ENCODE measurements around the gene CPSF4.

The CPSF4 gene

DNA sequence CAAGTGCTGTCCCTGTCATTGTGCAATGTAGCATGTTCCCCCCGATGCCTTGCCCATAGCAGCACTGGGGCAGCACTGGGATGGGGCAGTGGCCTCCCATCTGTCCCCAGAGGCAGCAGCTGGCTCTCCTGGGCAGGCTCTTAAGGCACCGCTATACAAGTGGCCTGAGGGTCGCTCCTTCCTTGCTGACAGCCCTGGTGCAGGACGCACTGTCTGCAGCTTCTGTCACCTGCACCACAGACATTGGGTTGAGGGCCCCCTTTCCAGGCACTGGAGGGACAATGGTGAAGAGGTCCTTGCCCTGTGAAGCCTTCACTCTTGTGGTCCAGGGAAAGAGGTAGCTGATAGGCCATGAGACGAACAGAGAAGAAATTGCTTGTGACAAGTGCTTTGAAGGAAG lies 10.6 kb downstream of the CPSF4 start:
- no peak for DNase-seq

DNA sequence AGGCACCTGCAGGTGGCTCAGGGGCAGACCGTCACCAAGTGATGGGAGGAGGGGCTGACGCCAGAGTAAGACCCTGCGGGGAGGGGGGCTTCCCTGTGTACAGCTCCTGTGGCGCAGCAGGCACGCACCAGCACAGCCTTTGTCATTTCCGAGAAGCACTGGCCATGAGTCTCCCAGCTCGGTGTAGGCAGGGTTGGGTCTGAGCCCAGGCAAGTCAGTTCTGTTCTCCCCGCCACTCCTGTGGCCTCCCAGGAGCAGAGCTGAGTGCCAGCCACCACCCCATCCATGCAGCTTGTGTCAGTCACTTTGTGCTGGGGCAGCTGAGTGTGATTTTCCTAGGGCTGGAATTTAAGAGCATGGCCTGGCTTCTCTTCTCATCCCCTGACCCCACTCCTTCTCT lies 13.2 kb downstream of the CPSF4 start:
- DNase-seq, result no peak

DNA sequence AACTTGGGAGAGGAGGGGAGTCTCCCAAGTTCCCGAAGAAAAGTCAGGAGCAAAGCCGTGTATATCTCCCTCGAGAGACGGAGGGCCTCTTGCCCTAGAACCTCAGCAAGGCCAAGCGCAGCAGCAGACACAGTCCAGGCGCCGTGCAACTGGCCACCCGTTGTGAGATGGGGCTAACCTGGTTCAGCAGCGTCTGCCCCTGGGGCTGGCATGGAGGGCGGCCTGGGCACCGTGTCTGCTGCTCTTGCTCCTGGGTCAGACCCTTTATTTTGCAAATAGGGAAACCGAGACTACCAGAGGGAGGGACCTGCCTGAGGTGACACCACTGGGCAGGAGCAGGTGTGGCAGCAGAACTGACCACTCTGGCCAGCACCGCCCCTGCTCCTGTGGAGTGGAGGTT lies 13.8 kb downstream of the CPSF4 start:
- no peak for DNase-seq

DNA sequence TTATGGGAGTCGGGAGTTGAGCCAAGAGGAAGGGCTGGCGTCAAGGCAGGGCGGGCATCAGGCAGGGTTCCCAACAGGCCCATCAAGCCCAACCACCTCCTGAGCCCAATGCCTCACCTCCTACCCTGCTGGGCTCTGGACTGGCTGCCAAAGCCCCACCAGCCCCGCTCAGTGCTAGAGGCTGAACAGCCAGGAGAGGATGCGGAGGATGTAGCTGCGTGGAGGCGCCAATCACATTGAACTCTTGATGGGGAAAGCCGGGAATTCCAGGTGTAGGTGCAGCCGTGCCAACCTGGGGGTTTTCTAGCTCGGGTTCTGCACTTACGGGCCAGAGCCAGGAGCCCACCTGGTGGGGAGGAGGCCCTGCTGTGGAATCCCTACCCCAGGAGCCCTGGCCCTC lies 14.4 kb downstream of the CPSF4 start:
- no peak for DNase-seq

DNA sequence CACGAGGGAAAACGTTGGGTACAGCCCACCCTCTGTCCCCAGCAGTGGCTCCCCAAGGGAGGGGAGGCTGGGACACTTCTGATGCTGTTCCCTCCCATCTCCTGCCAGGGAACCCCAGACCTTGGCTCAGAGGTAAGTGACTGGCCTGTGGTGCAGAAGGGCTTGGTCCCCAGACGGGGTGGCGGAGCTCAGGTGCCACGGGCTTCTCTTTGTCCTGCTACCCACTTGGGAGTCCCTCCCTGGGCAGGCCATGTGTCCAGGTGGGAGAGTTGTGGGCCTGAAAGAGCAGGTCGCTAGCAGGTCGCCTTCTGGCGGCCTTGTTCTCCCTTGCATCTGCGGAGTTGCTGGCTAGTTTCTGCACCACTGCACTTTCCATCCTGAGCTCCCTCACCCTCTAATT lies 17.1 kb downstream of the CPSF4 start:
- no peak for DNase-seq

DNA sequence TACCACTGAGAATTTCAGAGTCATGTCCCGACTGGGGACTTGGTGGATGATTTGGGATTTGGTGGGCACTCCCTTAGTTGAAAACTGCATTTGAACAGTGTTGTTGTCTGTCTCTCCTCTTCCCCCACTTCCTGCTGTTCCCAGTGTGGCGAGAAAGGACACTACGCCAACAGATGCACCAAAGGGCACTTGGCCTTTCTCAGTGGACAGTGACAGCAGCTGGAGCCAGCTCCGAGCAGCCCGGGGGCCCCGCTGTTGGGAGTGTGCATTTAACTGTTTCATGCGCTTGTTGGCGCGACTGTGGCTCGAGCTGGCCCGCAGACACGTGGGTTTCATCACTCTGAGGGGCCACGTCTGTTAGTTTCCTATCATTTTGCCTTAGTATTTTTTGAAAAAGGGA lies 17.5 kb downstream of the CPSF4 start:
- DNase-seq, result no peak

DNA sequence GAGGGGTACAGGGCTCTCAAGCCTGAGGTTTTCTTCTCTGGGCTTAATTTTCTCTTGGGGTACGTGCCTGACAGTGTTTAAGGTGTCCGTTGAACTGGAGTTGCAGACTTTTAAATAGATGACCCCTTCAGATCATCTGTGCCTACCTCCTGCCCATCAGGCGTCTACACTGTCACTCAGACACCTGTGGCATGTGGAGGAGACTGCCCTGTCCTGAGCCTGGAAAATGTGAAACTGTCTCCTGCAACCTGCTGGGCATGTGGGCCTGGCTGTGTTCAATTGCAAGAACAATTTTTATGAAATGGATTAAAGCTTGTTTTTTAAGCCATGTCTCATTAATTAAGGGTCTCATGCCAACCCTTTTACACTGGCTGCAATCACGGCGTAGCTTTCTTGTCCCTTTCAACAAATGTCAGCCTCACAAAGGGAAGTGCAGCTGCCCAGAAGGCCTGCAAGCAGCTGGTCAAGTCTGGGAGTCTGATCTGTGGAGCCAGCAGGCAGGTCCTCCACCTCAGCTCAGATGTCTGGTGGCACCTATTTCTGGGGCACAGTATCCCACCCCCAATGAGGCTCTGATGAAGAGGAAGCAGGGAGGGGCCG lies 18.4 kb downstream of the CPSF4 start:
- DNase-seq, result no peak

DNA sequence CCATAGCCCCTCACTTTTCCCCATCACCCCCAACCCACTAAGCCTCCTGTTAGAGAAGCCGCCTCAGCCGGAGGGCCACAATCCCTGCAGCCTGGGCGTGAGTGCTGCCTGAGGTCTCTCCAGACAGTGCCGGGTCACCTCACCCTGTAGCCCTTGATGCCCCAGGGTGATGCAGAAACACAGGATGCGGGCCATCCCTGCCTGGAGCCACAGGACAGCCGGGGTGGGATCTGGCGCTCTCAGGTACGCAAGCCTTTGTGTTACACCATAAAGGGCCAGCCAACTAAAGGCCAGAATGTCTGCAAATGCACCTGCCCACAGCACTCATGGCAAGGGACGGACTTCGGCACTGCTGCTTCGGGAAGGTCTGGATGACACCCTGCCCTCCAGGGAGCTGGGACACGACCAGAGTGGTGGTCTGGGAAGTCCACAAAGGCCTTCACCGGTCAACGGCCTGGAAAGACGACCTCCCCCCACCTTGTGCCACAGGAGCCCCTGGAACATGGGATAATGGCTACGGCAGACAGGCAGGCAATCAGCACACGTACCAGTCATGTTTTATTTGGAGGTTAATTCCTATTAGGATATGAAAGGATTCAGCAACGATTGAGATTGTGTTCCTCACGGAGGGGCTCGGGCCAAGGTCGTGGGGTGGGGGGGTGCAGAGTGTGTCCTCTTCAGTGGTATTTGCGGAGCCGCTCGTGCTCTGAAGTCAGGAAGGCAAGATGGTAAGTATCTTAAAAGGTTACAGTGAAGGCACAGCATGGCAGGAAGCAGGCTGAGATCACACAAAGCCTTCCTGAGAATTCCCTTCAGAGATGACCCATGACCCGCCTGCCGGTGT lies 19.1 kb downstream of the CPSF4 start:
- DNase-seq, result no peak

DNA sequence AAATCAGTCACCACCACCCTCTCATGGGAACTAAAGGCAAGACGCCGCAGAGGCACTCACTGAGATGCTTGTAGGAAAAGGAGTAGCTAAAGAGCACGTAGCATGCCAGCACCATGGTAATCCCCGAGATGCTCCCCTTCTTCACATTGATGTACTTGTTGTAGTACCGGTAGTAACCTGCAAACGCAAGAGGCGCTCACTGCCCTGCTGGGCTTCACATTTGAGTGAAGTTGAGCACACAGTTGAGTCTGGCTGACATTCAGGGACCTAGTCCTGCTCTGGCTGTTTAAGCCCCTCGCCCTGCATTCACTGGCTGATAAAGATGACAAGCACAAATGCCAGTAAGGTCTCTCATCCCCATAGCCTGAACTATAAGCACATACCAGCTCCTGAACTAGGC lies 20.3 kb downstream of the CPSF4 start:
- DNase-seq, result peak in 1 of 5 experiments; percentile 57

DNA sequence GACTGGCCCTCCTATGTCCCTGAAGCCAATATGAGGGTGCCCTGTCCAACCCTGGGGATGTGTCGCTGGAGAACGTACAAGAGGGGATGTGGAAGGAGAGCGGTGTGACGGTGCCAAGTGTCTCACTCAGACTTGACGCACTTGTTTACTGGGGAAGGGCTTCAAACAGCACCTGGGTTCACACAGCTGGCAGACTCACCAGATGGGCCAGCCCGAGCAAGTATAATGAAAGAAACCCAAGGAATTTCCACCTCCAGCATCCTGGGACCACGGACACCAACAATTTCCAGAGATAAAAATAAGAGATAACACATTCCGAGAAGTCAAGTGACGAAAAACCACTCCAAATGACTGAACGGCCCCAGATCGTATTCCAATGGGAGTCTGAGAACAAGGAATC lies 21.9 kb downstream of the CPSF4 start:
- no peak for DNase-seq

DNA sequence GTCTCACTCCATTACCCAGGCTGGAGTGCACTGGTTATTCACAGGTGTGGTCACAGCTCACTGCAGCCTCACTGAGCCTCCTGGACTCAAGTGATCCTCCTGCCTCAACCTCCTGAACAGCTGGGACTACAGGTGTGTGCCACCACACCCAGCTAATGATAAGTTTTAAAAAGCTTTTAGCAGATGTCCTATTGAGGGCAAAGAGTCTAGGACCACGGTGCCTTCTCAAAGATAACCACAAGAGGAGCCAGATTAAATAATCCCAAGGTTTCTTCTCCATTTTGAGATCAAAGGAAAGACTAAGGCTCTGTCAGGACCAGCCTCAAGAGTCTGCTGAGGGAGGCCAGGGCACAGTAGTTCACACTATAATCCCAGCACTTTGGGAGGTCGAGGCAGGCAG lies 22.5 kb downstream of the CPSF4 start:
- no peak for DNase-seq

DNA sequence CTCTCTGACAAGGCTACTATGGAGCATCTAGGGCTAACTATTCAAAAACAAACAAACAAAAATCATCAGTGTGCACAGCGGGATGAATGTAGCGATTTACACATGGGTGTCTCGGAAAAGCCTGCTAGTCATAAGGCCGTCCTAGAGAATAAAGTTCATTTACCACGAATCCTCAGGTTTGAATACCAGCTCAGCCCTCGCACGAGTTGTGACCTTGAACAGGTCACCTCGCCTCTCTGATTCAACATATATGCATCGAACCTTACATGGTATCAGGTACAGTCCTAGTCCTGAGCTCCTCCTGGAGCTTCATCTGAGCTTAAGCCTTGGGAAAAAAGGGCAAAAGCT lies 26.7 kb downstream of the CPSF4 start:
- DNase-seq, result no peak

DNA sequence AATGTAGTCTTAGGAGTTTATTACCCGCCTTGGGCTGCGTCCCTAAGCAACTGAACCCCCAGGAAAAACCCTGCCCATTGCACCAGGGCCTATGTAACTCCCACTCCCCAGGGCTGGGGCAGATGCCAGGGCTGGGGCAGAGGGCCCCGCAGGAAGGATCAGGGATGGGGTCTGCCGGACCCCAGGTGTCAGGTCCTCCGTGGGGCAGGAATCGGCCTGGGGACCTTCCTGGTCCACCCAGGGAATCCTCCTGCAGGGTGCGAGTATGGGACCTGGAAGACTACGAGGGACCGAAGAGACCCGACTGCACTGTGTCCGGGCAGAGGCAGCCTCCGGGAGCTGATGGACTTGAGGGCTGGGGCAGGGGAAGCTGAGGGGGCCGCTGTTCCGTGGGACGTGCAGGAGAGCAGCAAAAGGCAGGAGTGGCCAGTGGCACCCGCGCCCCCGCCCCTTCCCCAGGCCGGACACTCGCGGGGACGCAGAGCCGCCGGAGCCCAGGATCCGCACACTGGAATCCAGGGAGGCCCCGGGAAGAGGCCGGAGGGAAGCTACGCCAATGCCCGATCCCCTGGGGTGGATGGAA lies 29.7 kb downstream of the CPSF4 start:
- DNase-seq, result no peak

DNA sequence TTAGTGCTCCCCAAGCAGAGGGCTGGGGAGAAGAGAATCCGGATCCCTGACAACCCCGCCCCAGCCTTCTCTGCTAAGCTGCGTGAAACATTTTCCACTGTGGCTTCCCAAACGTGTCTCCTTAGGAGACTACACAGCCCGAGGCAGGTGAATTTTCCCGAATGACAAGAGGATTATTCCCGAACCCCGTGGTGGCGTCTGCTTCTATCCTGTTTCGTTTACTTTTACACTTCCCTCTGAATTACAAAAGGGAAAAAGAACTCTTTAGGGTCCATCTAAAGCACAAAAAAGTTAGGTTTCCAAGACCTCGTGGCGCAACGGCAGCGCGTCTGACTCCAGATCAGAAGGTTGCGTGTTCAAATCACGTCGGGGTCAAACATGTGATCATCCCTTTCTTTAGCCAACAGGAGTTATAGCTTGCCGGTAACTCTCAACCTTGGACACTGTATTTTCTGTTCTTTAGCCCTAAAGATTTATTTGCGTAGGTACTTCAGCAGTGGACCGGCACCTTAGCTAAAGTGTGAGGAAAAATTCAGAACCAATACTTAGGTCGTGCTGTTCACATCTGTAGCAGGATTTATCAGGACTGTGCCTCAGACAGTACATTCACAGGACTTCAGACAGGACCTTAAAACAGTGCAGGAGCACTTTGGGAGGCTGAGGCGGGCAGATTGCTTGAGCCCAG lies 30.8 kb downstream of the CPSF4 start:
- no peak for DNase-seq

DNA sequence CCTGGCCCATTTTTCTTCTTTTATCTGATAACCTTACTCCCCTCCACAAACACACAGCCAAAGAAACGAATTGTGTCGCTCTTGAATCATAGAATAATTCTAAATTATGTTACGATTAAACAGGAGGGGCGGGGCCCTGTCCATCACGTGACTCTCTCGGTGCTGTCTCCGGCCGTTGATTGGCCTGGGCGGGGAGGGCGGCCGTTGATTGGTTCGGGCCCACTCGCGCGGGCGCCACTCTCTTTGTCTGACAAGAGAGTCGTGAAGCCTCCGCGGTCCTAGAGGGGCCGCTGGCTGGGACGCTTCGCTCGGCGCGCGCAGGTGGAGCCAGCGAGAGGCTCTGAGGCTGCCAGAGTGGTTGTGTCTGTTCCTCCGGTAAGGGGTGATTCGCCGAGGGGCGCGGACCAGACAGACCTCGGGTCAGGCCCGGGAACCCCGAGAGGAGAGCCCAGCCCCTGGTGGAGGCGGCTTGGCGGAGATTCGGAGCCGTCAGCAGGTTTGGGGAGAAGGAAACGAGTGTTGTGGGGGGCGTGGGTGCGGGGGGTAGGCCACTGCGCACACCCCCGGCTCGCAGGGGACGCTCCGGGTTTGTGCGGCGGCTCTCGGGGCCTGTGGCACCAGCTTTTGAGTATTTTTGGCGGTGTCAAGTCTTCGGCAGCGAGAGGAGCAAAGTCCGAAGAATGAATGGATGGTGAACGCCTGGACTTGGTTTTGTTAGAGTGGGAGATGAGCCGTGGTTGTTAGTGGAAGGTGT lies 34.0 kb downstream of the CPSF4 start, which contains the start of gene ZNF789:
ZNF789 (plus strand) TSS at position 330 of the 754 bp plus-strand sequence. CDS start 3,567 bp downstream, outside the sequence.
- peak; percentile 89 to 98 (median 98) for DNase-seq

DNA sequence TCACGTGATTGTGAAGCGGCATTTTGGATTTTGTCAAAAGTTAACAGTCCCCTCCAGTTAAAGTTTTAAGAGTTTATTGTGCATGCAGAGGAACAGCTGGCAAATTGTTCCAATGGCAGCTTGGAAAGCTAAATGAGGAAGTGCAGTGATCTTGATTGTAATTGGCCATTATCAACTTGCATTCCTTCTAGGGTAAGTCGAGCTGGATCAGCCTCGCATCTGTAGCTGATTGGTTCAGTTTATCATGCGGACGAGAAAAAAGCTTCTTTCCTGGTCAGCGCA lies 34.5 kb downstream of the CPSF4 start:
- DNase-seq, result peak in 2 of 5 experiments; percentile 10 to 65

DNA sequence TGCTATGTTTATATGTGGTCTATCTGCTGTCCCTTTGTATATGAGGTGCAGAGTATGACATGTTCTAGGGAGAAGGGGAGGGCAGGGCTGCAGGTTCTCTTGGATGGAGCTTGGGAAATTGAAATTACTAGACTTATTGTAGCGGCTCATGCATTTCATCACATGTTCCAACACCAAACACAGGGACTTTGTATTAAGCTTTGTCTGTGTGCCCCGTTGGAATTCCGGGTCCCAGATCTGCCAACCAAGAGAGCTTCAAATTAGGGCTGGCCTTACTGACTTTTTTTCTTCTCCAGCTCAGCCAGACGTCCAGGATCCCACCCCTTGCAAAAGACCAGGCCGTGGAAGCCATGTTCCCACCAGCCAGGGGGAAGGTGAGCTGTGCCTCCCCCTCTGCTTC lies 37.4 kb downstream of the CPSF4 start:
- DNase-seq, result no peak

DNA sequence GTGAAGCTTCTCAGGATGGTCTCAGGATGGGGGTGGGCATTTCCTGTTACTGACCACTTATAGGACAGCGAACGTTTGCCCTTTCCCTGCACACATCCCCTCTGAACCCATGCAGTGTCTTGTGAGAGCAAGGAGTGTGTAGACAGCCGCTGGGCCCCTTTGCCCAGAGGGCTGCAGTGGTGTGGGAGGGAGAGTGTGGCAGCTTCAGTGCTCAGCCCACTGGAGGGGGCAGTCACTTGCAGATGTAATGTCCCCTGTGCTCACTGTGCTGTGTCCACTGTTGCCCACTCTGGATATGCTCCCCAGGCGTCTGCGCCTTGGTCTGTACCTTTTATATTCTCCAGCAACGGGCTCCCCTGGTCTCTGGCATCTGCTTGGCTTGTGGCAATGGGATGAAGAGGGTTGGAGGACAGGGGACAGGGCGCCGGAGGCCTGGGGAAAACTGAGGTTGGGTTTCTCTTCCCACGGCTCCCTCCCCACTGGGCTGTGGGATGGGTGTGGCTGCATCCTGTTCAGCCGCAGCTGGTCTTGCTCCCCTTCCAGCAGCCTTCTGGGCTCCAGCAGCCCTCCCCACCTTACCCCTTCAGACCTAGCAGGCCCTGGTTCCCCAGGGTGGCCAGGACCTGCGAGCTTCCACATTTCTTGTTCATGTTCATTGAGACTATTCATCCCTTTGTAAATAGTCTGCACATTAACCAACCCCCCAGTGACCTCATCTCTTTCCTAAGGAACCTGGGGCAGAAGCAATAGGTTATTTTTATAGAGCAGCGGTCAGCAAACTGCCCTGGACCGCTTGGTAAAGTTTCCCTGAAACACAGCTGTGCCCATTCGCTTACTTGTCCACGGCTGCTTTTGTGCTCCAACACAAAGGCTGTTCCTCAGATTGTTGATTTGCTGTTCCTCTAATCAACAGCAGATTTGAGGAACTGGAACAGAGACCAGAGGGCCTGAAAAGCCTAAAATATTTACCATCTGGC lies 40.0 kb downstream of the CPSF4 start:
- DNase-seq, result no peak

DNA sequence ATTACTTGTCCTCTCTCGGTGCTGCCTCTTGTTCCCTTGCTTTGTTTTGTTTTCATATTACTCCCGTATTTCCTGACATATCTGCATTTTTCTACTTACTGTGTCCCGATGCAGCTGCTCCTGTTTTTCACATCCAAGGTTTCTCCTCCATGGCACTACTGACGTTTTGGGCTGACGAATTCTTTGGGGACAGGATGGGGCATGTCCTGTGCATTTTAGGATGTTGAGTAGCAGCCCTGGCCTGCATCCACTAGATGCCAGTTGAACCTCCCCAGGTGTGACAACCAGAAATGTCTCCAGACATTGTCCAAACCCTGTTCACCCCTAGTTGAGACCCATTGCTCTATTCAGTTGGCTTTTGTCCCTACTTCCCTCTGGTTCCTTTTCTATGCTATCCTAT lies 46.4 kb downstream of the CPSF4 start:
- DNase-seq, result no peak

DNA sequence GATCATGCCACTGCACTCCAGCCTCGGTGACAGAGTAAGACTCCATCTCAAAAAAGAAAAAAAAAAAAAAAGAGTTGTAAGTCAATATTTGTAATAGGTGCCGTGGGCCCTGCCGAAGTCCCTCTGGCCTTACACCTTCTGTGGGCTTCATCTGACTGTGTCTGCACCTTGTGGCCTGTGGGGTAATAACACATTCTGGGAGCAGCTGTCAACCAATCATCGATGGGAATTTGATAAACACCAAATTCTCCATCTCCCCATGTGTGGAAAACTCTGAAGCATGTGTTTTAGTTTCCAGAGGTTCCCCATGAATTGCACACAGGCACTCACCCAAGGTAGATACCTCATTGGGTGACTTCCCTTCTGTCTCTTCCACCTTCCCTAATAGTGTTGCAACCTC lies 50.5 kb downstream of the CPSF4 start:
- no peak for DNase-seq

DNA sequence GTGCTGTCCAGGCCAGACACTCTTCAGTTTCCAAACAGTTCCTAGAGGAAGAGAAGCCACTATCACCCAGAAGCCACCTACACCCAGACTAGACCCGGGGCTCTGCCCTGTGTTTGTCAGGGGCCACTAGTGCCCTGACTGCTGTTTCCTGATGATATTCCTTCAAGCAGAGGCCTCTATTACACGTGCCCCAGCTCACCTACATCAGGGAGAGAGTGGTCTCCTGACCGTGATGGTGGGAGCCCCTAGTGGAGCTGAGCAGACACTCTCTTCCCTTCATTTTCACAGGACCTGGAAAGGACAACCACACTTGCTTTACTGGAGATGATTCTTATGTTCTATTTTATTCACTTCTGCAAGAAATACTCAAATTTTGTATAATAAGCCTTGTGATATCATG lies 52.1 kb downstream of the CPSF4 start:
- no peak for DNase-seq

DNA sequence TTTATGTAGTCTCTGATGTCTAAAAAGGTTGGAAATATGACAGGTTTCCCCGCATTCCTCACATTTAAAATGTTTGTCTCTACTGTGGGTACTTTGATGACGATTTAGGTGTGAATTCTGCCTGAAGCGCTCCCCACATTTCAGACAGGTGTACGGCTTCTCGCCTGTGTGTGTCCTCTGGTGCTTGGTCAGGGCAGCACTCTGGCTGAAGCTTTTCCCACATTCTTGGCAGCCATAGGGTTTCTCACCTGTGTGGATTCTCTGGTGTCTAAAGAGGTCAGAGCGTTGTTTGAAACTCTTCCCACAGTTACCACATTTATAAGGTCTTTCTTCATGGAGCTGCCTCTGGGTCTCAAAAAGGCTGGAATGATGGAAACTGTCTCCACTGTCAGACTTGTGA lies 55.1 kb downstream of the CPSF4 start:
- DNase-seq, result peak in 1 of 5 experiments; percentile 34
